ENCODE measurements around the gene CADM2.
"Not testable (repeated sequence)": the region's sequence is repeated elsewhere in the genome, so short reads cannot be mapped to it uniquely, and the experiment has no call there.

CADM2 gene

GRCh38 chr3:85939074-85939482, 980.3 kb downstream of the CADM2 start:
- no peak for DNase-seq (ENCODE audit: low read depth)

GRCh38 chr3:85950435-85950834, 991.6 kb downstream of the CADM2 start:
- no peak for DNase-seq (ENCODE audit: low read depth)

- no peak for DNase-seq (ENCODE audit: low read depth)
Measured at GRCh38 chr3:85960793-85961192, 1002.0 kb downstream of the CADM2 start.

- DNase-seq (ENCODE audit: low read depth): no peak
Measured at GRCh38 chr3:85977615-85978338, 1019.0 kb downstream of the CADM2 start.

- DNase-seq (ENCODE audit: low read depth): no peak
Measured at GRCh38 chr3:85979034-85979433, 1020.2 kb downstream of the CADM2 start.

- not testable (repeated sequence) for DNase-seq (ENCODE audit: low read depth)
Measured at GRCh38 chr3:85989581-85989980, 1030.8 kb downstream of the CADM2 start.

- no peak for DNase-seq (ENCODE audit: low read depth)
Measured at GRCh38 chr3:86029590-86029989, 1070.8 kb downstream of the CADM2 start.

- DNase-seq (ENCODE audit: low read depth): no peak
Measured at GRCh38 chr3:86037916-86038315, 1079.1 kb downstream of the CADM2 start.

GRCh38 chr3:86046436-86047136, 1087.8 kb downstream of the CADM2 start:
- DNase-seq (ENCODE audit: low read depth): no peak

GRCh38 chr3:86047161-86047560, 1088.4 kb downstream of the CADM2 start:
- no peak for DNase-seq (ENCODE audit: low read depth)

- DNase-seq (ENCODE audit: low read depth): no peak
Measured at GRCh38 chr3:86051058-86051457, 1092.3 kb downstream of the CADM2 start.

GRCh38 chr3:86056032-86056431, 1097.2 kb downstream of the CADM2 start:
- no peak for DNase-seq (ENCODE audit: low read depth)

GRCh38 chr3:86056962-86057361, 1098.2 kb downstream of the CADM2 start:
- no peak for DNase-seq (ENCODE audit: low read depth)

- DNase-seq (ENCODE audit: low read depth): no peak
Measured at GRCh38 chr3:86073799-86074198, 1115.0 kb downstream of the CADM2 start.

- DNase-seq (ENCODE audit: low read depth): no peak
Measured at GRCh38 chr3:86087160-86087871, 1128.5 kb downstream of the CADM2 start.

GRCh38 chr3:86104154-86104553, 1145.4 kb downstream of the CADM2 start:
- no peak for DNase-seq (ENCODE audit: low read depth)

GRCh38 chr3:86109434-86109833, 1150.6 kb downstream of the CADM2 start:
- DNase-seq (ENCODE audit: low read depth): no peak

Data from amniotic epithelial cell (primary cell).